GM08714 (cell line): ENCODE measurements around the gene STON1.

ENCODE experiments used
- H3K4me3 ChIP-seq: fragments of 200-500 bp; sonication (Bioruptor generic); 2 replicates; pipeline ENCODE4 v1.5.1; 2014; ENCODE audit warnings: mild to moderate bottlenecking, low read length, inconsistent platforms
- ZNF274 ChIP-seq: IDR thresholded peaks from 2 replicates; pipeline ENCODE4 v1.6.1; 2012; ENCODE audit warnings: mild to moderate bottlenecking, low read depth, low read length

The STON1 gene, protein sequence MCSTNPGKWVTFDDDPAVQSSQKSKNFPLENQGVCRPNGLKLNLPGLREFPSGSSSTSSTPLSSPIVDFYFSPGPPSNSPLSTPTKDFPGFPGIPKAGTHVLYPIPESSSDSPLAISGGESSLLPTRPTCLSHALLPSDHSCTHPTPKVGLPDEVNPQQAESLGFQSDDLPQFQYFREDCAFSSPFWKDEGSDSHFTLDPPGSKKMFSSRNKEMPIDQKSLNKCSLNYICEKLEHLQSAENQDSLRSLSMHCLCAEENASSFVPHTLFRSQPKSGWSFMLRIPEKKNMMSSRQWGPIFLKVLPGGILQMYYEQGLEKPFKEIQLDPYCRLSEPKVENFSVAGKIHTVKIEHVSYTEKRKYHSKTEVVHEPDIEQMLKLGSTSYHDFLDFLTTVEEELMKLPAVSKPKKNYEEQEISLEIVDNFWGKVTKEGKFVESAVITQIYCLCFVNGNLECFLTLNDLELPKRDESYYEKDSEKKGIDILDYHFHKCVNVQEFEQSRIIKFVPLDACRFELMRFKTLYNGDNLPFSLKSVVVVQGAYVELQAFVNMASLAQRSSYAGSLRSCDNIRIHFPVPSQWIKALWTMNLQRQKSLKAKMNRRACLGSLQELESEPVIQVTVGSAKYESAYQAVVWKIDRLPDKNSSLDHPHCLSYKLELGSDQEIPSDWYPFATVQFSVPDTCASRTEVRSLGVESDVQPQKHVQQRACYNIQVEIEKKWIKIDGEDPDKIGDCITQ

DNA sequence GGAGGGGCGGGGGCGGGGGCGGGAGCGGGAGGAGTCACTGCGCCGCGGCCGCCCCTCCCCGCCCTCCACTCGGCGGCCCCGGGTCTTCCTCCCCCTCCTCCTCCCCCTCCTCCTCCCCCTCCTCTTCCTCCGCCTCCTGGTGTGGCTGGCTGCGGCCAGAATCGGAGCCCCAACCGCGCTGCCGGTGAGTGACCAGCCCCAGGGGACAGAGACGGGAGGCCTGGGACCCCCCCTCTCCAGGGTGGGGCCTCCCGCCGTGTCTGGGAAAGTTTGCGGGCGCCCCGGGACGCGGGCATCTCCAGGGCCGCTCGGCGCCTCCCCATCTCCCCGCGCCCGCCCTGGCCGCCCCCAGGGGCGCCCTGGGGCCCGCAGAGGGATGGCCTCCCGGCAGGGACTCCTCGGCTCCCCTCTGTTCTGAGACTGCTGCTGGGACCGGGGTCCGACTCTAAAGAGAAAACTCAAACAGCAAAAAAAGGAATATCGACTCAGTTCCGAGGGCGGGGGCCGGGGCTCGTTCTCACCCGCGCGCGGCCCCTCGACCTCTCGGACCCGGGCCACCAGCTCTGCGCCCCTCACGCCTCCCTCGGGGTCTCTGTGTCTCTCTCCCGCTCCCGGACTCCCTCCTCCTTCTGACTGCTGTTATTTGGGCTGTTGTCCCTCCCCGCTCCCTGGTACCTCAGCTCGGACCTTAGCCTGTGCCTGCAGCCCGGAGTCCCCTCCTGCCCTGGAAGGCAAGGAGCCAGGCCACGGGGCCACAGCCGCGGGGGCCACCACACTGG, at the start of gene STON1:
TSS of gene STON1 (plus strand) at position 122 of the 779 bp plus-strand sequence. CDS start 50,480 bp downstream, outside the sequence.
- peak within 1 kb of the TSS; percentile 61 for H3K4me3 ChIP-seq
- TF ChIP-seq ZNF274, result no peak

DNA sequence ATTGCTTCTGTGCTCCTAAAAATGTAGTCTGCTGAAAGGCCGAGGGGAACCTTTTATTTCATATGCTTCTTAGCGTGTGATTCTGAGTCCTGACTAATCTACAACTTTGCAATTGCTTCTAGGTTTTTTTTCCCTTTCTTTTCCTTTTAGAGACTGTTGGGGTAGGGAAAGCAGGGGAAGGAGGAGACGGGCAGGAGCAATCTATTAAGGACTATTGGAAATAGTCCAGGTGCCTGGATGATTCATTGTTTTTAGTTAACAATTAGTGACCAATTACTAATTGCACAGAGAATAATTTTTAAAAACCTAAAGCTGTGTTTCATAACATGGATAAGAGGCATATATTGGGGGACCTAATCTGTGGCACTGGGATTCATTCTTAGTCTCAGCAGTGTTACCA, 49.4 kb upstream of the STON1 start:
- no peak overlapping the region for H3K4me3 ChIP-seq
- TF ChIP-seq ZNF274, result no peak

DNA sequence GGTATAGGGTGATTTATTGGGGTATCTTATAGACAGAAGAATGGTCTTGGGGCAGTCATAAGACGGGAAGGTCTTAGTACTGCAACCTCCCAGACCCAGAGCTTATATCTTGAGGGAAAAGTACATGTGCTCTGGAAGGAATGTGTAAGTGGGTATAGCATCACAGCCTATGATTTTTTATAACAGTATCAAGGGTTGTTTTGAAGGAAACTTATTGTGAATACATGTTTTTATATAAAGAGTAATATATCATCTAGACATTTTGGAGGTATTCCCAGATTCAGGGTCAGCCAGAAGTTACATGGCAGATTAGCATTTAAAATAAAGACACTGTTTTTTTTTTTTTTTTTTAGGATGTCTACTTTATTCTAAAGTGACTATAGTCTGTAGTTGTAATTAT, 47.6 kb upstream of the STON1 start:
- no peak overlapping the region for H3K4me3 ChIP-seq

DNA sequence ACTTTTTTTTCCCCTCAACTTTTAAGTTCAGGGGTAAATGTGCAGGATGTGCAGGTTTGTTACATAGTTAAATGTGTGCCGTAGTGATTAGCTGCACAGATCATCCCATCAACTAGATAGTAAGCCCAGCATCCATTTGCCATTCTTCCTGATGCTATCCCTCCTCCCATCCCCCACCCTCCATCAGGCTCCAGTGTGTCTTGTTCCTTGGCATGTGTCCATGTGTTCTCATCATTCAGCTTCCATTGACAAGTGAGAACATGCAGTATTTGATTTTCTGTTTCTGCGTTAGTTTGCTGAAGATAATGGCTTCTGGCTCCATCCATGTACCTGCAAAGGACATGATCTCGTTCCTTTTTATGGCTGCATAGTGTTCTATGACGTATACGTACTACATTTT, 47.2 kb upstream of the STON1 start:
- no peak overlapping the region for H3K4me3 ChIP-seq
- TF ChIP-seq ZNF274, result no peak

More for the DNA sequence above, 47.6 kb upstream of the STON1 start:
- no peak for TF ChIP-seq ZNF274

DNA sequence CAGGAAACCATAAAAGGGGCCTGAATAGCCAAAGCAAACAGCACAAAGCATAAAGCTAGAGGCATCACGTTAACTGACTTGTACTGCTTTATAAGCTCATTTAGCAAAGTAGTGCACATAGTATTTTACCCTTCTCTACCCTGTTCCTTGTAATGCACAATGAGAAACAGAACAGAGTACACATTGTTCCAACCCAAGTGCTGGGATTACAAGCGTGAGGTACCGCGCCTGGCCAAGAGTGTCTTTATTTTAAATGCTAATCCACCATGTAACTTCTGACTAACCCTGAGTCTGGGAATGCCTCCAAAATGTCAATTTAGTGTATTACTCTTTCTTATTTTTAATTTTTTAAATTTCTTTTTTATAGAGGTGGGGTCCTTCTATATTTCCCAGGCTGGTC, 46.4 kb upstream of the STON1 start:
- no peak for TF ChIP-seq ZNF274
- H3K4me3 ChIP-seq, result no peak overlapping the region

DNA sequence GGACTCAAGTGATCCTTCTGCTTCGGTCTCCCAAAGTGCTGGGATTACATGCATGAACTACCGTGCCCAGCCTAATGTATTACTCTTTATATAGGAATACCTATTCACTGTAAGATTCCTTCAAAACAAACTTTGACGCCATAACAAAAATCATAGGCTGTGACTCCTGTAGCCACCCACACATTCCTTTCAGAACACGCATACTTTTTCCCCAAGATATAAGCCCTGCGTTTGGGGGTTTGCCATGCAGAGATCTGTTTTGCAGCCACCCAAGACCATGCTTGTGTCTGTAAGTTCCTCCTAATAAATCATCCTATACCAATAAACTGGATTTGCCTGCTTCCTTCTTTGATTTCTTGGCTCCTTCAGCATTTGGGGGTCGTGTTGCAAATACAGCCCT, 46.0 kb upstream of the STON1 start:
- TF ChIP-seq ZNF274, result no peak
- H3K4me3 ChIP-seq, result no peak overlapping the region

DNA sequence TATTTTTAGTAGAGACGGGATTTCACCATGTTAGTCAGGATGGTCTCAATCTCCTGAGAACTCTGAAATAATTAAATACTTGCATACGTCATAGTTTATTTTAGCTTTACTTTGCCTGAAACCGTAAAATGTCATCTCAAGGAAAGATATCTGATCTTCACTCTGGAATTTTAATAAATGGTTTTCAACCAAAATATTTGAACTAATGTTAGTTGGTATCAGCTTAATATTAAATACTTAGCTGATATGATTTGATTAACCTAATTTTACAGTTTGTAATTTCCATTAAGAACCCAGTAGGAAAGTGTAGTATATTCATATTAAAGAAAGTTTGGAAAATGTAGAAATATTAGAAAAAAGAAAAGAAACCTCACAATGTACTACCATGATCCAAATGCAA, 41.4 kb upstream of the STON1 start:
- H3K4me3 ChIP-seq, result no peak overlapping the region
- no peak for TF ChIP-seq ZNF274

DNA sequence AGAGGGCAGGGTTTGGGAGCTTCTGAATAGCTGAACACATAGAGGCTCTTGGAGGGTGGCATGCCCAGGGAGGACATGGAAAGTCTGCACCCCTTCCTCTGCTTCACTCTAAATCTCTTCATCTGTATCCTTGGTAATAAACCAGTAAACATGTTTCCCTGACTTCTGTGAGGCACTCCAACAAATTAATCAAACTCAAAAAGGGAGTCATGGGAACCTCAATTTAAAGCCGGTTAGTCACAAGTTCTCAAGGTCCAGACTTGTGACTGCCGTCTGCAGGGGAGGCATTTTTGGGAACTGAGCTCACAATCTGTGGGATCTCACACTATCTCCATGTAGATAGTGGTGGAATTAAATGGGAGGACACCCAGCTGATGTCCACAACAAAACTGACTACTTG, 33.1 kb upstream of the STON1 start:
- TF ChIP-seq ZNF274, result no peak
- no peak overlapping the region for H3K4me3 ChIP-seq

DNA sequence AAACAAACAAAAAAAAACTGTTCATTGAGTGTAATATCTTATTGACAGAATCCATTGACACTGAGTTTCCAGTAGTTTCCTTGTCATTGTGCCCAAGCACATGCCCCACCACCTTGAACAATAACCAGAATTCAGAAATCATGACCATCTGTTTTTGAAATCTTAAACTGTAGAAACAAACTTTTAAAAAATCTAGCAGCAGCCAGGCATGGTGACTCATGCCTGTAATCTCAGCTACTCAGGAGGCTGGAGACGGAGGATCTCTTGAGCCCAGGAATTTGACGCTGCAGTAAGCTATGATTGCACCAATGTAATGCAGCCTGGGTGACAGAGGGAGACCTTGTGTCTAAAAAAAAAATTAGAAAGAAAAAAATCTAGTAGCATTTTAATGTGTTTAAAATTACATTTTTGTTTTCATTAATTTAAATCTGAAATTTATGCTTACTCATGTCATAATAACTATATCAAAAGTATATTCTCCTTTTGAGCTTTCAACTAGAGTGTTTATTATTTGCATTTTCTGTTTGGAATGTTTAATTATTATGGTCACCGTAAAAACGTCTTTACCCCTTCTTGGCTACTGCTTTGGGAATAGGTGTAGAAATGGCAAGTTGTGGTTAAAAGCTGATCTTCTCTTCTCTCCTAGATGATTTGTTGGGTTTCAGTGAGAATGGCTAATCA, 25.2 kb upstream of the STON1 start:
- no peak for TF ChIP-seq ZNF274
- H3K4me3 ChIP-seq, result no peak overlapping the region

DNA sequence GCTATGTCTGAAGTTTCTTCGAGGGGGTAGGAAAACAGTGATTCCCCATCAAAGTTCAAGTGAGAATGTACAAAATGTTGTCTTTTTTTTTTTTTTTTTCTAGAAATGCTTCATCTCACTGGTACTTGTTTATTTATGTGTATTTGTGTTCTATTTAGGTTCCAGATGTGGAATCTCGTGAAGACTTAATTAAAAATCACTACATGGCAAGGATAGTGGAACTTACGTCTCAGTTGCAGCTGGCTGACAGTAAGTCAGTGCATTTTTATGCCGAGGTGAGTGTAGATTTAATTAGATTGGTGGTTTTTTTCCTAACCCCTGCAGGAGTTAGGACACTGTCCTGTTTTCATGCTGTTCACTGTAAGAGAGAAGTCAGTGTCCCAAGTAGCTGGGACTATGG, 22.8 kb upstream of the STON1 start:
- no peak for TF ChIP-seq ZNF274
- H3K4me3 ChIP-seq, result no peak overlapping the region

DNA sequence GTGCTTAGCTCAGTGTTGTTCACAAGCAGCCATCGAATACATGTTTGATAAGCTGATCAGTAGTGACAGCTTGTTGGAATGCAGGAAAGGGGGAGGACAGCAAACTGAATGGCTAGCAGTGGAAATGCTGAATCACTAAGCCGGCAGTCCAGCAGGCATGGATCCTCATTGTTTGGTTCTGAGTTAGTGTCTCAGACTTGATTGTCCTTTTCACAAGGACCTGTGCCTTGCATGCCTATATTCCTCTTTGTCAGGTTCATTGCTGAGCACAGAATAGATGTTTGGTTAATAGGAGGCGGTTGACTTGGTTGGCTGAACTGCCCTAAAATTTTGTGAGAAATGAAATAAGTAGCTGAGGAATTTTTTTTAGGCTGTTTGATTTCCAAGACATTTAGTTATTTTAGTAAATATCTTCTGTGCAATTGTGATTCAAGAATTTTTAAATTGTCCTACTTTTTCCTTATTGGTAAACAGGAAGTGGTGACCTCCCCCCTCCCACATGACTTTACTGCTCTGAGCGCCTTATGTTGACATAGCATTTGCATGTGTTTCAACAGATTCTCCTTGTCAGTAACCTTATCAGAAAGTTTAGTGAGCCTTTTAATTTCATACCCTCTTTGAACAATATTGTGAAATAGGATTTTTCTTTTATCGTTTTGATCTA, 21.4 kb upstream of the STON1 start:
- TF ChIP-seq ZNF274, result no peak
- H3K4me3 ChIP-seq, result no peak overlapping the region

DNA sequence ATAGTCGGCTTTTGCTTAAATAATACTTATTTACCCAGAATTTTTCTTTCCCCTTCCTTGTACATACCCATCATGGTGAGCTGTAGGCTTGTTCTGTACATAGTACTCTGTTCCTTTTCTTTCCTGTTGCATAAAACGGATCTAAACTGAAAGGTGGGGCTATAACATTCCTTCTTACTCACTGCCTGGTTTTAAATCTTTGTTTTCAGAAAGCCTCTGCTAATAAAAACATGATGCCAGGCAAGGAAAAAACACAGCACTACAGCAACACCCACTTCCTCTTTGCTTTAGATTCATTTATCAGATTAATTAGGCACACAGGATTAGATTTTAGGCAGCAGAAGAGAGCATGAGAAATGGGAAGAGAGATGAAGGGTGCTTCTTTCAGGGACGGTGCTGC, 19.6 kb upstream of the STON1 start:
- H3K4me3 ChIP-seq, result no peak overlapping the region
- no peak for TF ChIP-seq ZNF274

DNA sequence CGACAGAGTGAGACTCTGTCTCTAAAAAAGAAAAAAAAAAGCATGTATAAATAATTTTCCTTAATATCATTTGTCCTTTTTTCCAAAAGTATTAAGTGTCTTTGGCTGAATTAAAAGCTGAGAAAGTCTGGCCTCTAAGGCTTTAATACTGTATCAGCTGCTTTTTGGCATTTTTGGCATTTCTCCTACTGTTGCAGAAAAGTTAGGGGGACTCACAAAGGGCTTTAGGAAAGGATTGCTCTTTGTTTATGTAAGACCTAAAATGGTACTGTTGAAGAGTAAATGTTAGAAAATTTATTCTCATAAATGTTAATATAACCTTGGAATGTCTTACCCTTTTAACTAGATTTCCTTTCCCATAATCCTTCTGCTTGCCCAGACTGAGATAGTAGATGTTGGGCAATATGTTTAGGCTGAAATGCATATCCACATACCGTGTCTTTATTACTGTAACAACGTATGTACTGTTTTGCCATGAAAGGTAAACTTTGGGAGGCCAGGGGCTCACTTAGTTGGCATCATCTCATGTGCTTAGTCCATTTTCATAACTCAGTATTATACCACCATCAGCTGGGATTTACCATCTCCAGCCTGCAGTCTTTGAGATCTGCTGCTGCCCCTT, 18.0 kb upstream of the STON1 start:
- no peak for TF ChIP-seq ZNF274
- no peak overlapping the region for H3K4me3 ChIP-seq
